K562 (cell line): ENCODE results near the gene CRACR2B. TPM values are rescaled to one million over a fixed set of nuclear protein-coding genes. Genes with fewer than 3 reads are reported as not detected.

Experiments
- ATAC-seq: fragments of 200-7000 bp; cut with Tn5 transposase; 3 replicates; pipeline ENCODE4 v1.9.1; 2020; ENCODE audit warnings: moderate library complexity
- BruUV-seq: library from RNA; stranded (reverse); fragments of 400-500 nt; replicated peaks from 2 replicates; lab custom pipeline; 2021; lab: Mats Ljungman, UMichigan
- CTCF ChIA-PET: fragments of 300-600 bp; formaldehyde crosslinking; extraction: SDS; loops from one replicate; lab custom pipeline; 2021; ENCODE audit warnings: low intra/inter-chr PET ratio; lab: Yijun Ruan, JAX
- POLR2A ChIA-PET: fragments of 300-600, 350-650 bp; sonication (Branson Sonifier 250); formaldehyde crosslinking; extraction: SDS; loops from one replicate; lab custom pipeline; 2021; ENCODE audit warnings: antibody characterized with exemption, inconsistent platforms; lab: Yijun Ruan, JAX
- DNase-seq, 4 experiments: peaks; one replicate each; pipeline versions ENCODE4 v3.0.0 to v3.0.0-alpha.2; 2011 to 2018; ENCODE audit warnings: low spot score in 3 of 4, mixed read lengths in 3 of 4; ENCODE audit errors: extremely low read depth in 1 of 4
- FAIRE-seq: peaks from 2 replicates; lab custom pipeline; 2011; peaks lifted over from hg19 to GRCh38; lab: Jason Lieb, UNC
- H2AFZ ChIP-seq: 2 replicates; pipeline ENCODE4 v1.6.0; 2011; ENCODE audit warnings: low read depth, low read length, control low read depth, inconsistent platforms
- H3K27ac ChIP-seq: fragments of 200-600 bp; 3 replicates; pipeline ENCODE4 v1.8.0; 2011; ENCODE audit warnings: low read depth, mild to moderate bottlenecking, control low read depth, inconsistent platforms, low read length, moderate library complexity, mixed read lengths; ENCODE audit errors: extremely low read depth
- H3K27me3 ChIP-seq, 2 experiments: fragments of 300-600 bp in 1 of 2; 2 replicates in 1 of 2; 3 replicates in 1 of 2; pipeline versions ENCODE4 v1.6.0 to v1.8.0; 2011; ENCODE audit warnings: inconsistent platforms in 2 of 2, low read length in 2 of 2, mild to moderate bottlenecking in 1 of 2, mixed read lengths in 1 of 2, moderate library complexity in 1 of 2; ENCODE audit not compliant: control insufficient read depth in 2 of 2, insufficient read depth in 2 of 2
- H3K36me3 ChIP-seq: fragments of 300-600 bp; 3 replicates; pipeline ENCODE4 v1.8.0; 2011; ENCODE audit warnings: mild to moderate bottlenecking, low read length, inconsistent platforms; ENCODE audit not compliant: control insufficient read depth, insufficient read depth
- H3K4me1 ChIP-seq, 2 experiments: fragments of 200-600 bp in 1 of 2; replicated peaks in 1 of 2; 2 replicates in 1 of 2; 3 replicates in 1 of 2; pipeline versions ENCODE4 v1.5.1 to v1.8.0; 2011; ENCODE audit warnings: inconsistent platforms in 2 of 2, low read length in 2 of 2, mild to moderate bottlenecking in 1 of 2, mixed read lengths in 1 of 2, moderate library complexity in 1 of 2; ENCODE audit not compliant: control insufficient read depth in 2 of 2, insufficient read depth in 2 of 2
- H3K4me2 ChIP-seq: 2 replicates; pipeline ENCODE4 v1.6.1; 2011; ENCODE audit warnings: low read length, control low read depth, inconsistent platforms, mixed read lengths; ENCODE audit not compliant: insufficient read depth
- H3K4me3 ChIP-seq: fragments of 200-600 bp; sonication (generic), shearing (Covaris generic); 2 replicates; pipeline ENCODE4 v1.5.1; 2016; ENCODE audit warnings: control low read depth, inconsistent platforms
- H3K79me2 ChIP-seq: fragments of 200-600 bp; 3 replicates; pipeline ENCODE4 v1.8.0; 2011; ENCODE audit warnings: low read length, inconsistent platforms; ENCODE audit not compliant: control insufficient read depth, insufficient read depth
- H3K9ac ChIP-seq, 2 experiments: 2 replicates each; pipeline versions ENCODE4 v1.6.0 to v1.6.1; 2011; ENCODE audit warnings: low read depth in 2 of 2, low read length in 2 of 2, control low read depth in 1 of 2, inconsistent platforms in 1 of 2, mild to moderate bottlenecking in 1 of 2, mixed read lengths in 1 of 2; ENCODE audit not compliant: insufficient read depth in 1 of 2
- H3K9me1 ChIP-seq: one replicate; pipeline ENCODE4 v1.6.0; 2011; ENCODE audit warnings: inconsistent platforms, mild to moderate bottlenecking, low read length, moderate library complexity; ENCODE audit not compliant: control insufficient read depth, insufficient read depth
- H3K9me3 ChIP-seq: replicated peaks from 2 replicates; pipeline ENCODE4 v1.5.1; 2011; ENCODE audit warnings: low read depth, low read length, inconsistent platforms; ENCODE audit not compliant: control insufficient read depth, insufficient read depth
- H4K20me1 ChIP-seq: replicated peaks from 2 replicates; pipeline ENCODE4 v1.6.1; 2011; ENCODE audit warnings: low read length, inconsistent platforms, mixed read lengths; ENCODE audit not compliant: control insufficient read depth, insufficient read depth
- E2F1 ChIP-seq: sonication (generic); formaldehyde crosslinking; IDR thresholded peaks from 2 replicates; pipeline ENCODE4 v1.8.1; 2023; ENCODE audit warnings: mild to moderate bottlenecking, missing genetic modification reagents, moderate library complexity
- HNRNPH1 ChIP-seq: fragments of 200-400 bp; formaldehyde crosslinking; optimal IDR thresholded peaks from 2 replicates; pipeline ENCODE3; 2017; ENCODE audit warnings: low read depth, mild to moderate bottlenecking, low read length, moderate library complexity
- HNRNPL ChIP-seq: fragments of 200-400 bp; formaldehyde crosslinking; IDR thresholded peaks from 2 replicates; pipeline ENCODE4 v1.6.1; 2017; ENCODE audit warnings: low read depth, mild to moderate bottlenecking, low read length
- PHB ChIP-seq: fragments of 250-450 bp; sonication (Bioruptor Pico); IDR thresholded peaks from 2 replicates; pipeline ENCODE4 v1.5.0; 2021
- POLR2G ChIP-seq: fragments of 200-400 bp; formaldehyde crosslinking; IDR thresholded peaks from 2 replicates; pipeline ENCODE4 v1.6.1; 2017; ENCODE audit warnings: low read depth, mild to moderate bottlenecking, antibody characterized with exemption, low read length, moderate library complexity
- RBM22 ChIP-seq: fragments of 200-400 bp; formaldehyde crosslinking; IDR thresholded peaks from 2 replicates; pipeline ENCODE4 v1.6.1; 2018; ENCODE audit warnings: low read length, low read depth; ENCODE audit not compliant: poor library complexity, severe bottlenecking
- RHOXF2B ChIP-seq: fragments of 250-450 bp; sonication (Bioruptor Pico); conservative IDR thresholded peaks from 2 replicates; pipeline ENCODE4 v1.5.1; 2021
- SRSF3 ChIP-seq: fragments of 200-400 bp; formaldehyde crosslinking; IDR thresholded peaks from 2 replicates; pipeline ENCODE4 v1.6.1; 2016; ENCODE audit warnings: mild to moderate bottlenecking, low read length, moderate library complexity; ENCODE audit not compliant: insufficient read depth
- TAF7 ChIP-seq: fragments of 450-650 bp; IDR thresholded peaks from 2 replicates; pipeline ENCODE4 v1.6.1; 2016; ENCODE audit warnings: missing genetic modification characterization, missing compliant biosample characterization
- ZBTB33 ChIP-seq: sonication (generic); formaldehyde crosslinking; IDR thresholded peaks from 2 replicates; pipeline ENCODE4 v1.8.1; 2023; ENCODE audit warnings: mild to moderate bottlenecking, missing genetic modification reagents
- ZKSCAN1 ChIP-seq: fragments of 150-350 bp; IDR thresholded peaks from 2 replicates; pipeline ENCODE4 v1.6.1; 2016; ENCODE audit warnings: low read depth, low read length
- ZNF165 ChIP-seq: fragments of 250-450 bp; sonication (Bioruptor Pico); IDR thresholded peaks from 2 replicates; pipeline ENCODE4 v1.4.0; 2020; ENCODE audit warnings: borderline replicate concordance
- WGBS: fragments of 100-300 bp; shearing (Covaris generic); methylation state at CpG from one replicate; pipeline ENCODE4 v1.1.6; 2016; ENCODE audit warnings: low coverage, mixed read lengths; ENCODE audit not compliant: insufficient coverage; ENCODE audit errors: missing lambda C conversion rate; 5-methylcytosine and 5-hydroxymethylcytosine counted together
- in situ Hi-C: fragments of 300-500 bp; cut with MboI; formaldehyde crosslinking; loops from 4 replicates; pipeline ENCODE4 v1.15.0; 2018; ENCODE audit warnings: inconsistent platforms, mixed read lengths
- intact Hi-C: fragments of 100-400 bp; cut with micrococcal nuclease; formaldehyde crosslinking; loops from 2 replicates; pipeline ENCODE4 v1.14.2; 2022
- polyA plus RNA-seq, 8 experiments: library from polyadenylated mRNA; depleted of rRNA in 4 of 8; stranded (reverse) in 5 of 8; unstranded in 3 of 8; fragments of >200 nt; fragmentation: Nextera tagmentation in 2 of 8; fragmentation: Illumina TruSeq in 1 of 8; extraction: Ambion mirVana in 2 of 8; extraction: Trizol in 1 of 8; gene quantifications; 2 replicates each; pipeline versions ENCODE4 v1.2.1 to v1.2.3, GENCODE V29; 2011 to 2014; ENCODE audit warnings: inconsistent platforms in 1 of 8, missing spikeins in 1 of 8
- total RNA-seq, 7 experiments: library from RNA; depleted of rRNA in 6 of 7; stranded (reverse); fragments of >200 nt in 6 of 7; fragmentation: Illumina TruSeq in 2 of 7; extraction: Trizol in 2 of 7; gene quantifications; 2 replicates each; pipeline versions ENCODE4 v1.2.1 to v1.2.3, GENCODE V29; 2011 to 2021; ENCODE audit warnings: low replicate concordance in 1 of 7
- TF ChIP-seq, protein P1 (sequence below), 2 experiments: fragments of 150-350 bp in 1 of 2; IDR thresholded peaks; 2 replicates each; pipeline ENCODE4 v1.6.1; 2012 to 2016; ENCODE audit warnings: low read depth in 2 of 2, low read length in 2 of 2, mild to moderate bottlenecking in 1 of 2, moderate library complexity in 1 of 2

Gene CRACR2B
- total and polyA plus RNA-seq, 9 of the 15 experiments (the other 6 are each of a cell fraction or from before 2014, with no cell fraction given) = 0.10 to 51.0 (median 6.0) TPM

DNA sequence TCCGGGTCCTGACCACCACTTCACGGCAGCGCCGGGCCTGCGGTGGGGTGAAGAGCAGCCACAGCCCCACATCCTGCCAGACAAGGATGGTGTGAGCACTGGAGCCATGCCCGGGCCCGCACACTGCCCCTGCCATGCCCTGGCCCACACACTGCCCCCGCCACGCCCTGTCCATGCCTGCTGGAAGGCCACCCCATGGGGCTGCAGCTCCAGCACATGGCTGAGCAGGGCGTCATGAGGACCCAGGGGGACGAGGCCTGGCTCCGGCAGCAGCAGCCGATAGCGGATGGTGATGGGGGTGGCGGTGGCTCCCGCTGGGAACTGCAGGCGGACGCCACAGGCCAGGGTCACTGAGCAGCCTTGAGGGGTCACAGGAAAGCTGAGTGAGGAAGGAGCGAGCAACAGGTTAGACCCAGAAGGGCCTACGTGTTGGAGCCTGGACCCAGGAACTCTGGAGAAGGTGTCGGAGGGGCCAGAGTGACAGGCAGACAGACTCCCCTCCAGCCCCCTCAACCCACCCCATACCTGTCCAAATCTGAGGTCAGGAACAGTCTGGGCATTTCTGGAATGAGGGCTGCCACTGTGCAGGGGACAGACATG, 25.6 kb upstream of the CRACR2B start:
- ChIA-PET CTCF (no interaction called here), POLR2A (interaction anchor here (0.5 to 1.0 kb wide), 5 partner anchors 9 to 110 kb away, joined by 3 to 4 read pairs (median 3); no protein-coding TSS in a partner anchor)
- Histone ChIP-seq H3K27ac (no peak overlapping the region), H3K4me1 (peaks cover 7 to 96% of the 10 kb centered on the region in 2 experiments; a peak in 4 of 5 replicates), H3K36me3 (peaks cover 38% of the 10 kb centered on the region; the same call in 1 of the 3 replicates), H3K4me2 (no peak overlapping the region), H3K9ac (peak overlapping the region in 1 of 2 experiments; percentile 97; a peak in 1 of 4 replicates), H3K9me3 (no peaks in the 10 kb centered on the region)
- no peak for ATAC-seq
- no TSS peak for BruUV-seq
- WGBS = 92% methylated on average over 10 of the region's 21 CpGs
- in situ Hi-C loops = no loop called here
- TF ChIP-seq E2F1 (CRISPR knock-in tag) (no peak), POLR2G (0 out of 2 replicates have a peak, but pooled peaks have one; percentile 50), ZBTB33 (CRISPR knock-in tag) (peak; percentile 95), HNRNPH1 (no peak), HNRNPL (peak; percentile 16; the same call in 1 of the 2 replicates), TAF7 (no peak), PHB (CRISPR knock-in tag) (no peak), RHOXF2B (CRISPR knock-in tag) (no peak), ZNF165 (CRISPR knock-in tag) (no peak), ZKSCAN1 (no peak), RBM22 (peak; percentile 42), SRSF3 (no peak)
- TF ChIP-seq, protein P1, sequence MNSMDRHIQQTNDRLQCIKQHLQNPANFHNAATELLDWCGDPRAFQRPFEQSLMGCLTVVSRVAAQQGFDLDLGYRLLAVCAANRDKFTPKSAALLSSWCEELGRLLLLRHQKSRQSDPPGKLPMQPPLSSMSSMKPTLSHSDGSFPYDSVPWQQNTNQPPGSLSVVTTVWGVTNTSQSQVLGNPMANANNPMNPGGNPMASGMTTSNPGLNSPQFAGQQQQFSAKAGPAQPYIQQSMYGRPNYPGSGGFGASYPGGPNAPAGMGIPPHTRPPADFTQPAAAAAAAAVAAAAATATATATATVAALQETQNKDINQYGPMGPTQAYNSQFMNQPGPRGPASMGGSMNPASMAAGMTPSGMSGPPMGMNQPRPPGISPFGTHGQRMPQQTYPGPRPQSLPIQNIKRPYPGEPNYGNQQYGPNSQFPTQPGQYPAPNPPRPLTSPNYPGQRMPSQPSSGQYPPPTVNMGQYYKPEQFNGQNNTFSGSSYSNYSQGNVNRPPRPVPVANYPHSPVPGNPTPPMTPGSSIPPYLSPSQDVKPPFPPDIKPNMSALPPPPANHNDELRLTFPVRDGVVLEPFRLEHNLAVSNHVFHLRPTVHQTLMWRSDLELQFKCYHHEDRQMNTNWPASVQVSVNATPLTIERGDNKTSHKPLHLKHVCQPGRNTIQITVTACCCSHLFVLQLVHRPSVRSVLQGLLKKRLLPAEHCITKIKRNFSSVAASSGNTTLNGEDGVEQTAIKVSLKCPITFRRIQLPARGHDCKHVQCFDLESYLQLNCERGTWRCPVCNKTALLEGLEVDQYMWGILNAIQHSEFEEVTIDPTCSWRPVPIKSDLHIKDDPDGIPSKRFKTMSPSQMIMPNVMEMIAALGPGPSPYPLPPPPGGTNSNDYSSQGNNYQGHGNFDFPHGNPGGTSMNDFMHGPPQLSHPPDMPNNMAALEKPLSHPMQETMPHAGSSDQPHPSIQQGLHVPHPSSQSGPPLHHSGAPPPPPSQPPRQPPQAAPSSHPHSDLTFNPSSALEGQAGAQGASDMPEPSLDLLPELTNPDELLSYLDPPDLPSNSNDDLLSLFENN (IDR thresholded peaks at IDR 0.05; ENCODE audit: low read depth in 2 of 2, low read length in 2 of 2) = no peak
- TF ChIP-seq, all 486 proteins: peak for 4
- no peak for FAIRE-seq
- Histone ChIP-seq H4K20me1 (no peaks in the 10 kb centered on the region), H3K27me3 (no peaks in the 10 kb centered on the region), H3K4me3 (no peak overlapping the region), H3K9me1 (no peaks in the 10 kb centered on the region), H3K79me2 (peaks cover 24% of the 10 kb centered on the region; the same call in 2 of the 3 replicates), H2AFZ (no peak overlapping the region)
- intact Hi-C loops = no loop called here
- DNase-seq = no peak
